Mesodermal cell (in vitro differentiated cells): ENCODE results near the gene LAX1.
"Not testable (repeated sequence)": the region's sequence is repeated elsewhere in the genome, so short reads cannot be mapped to it uniquely, and the experiment has no call there.

ENCODE experiments used
- H3K27ac ChIP-seq: 2 replicates; pipeline ENCODE4 v1.7.0; 2013; ENCODE audit warnings: mild to moderate bottlenecking, low read depth, low read length, moderate library complexity; ENCODE audit not compliant: severe bottlenecking
- H3K36me3 ChIP-seq: 2 replicates; pipeline ENCODE4 v1.7.1; 2013; ENCODE audit warnings: mild to moderate bottlenecking, low read length, moderate library complexity; ENCODE audit not compliant: control insufficient read depth, insufficient read depth
- H3K4me1 ChIP-seq: one replicate; pipeline ENCODE4 v1.7.1; 2013; ENCODE audit warnings: mild to moderate bottlenecking, low read length; ENCODE audit not compliant: insufficient read depth, control insufficient read depth, poor library complexity, severe bottlenecking
- H3K4me3 ChIP-seq: 2 replicates; pipeline ENCODE4 v1.7.0; 2013; ENCODE audit warnings: low read length, control low read depth, mild to moderate bottlenecking; ENCODE audit not compliant: insufficient read depth, poor library complexity, severe bottlenecking; ENCODE audit errors: extremely low read depth
- H3K9me3 ChIP-seq: 2 replicates; pipeline ENCODE4 v1.7.1; 2013; ENCODE audit warnings: mild to moderate bottlenecking, low read length, moderate library complexity; ENCODE audit not compliant: control insufficient read depth
- WGBS, 2 experiments: methylation state at CpG; one replicate each; pipeline ENCODE4 v1.1.5; 2013; ENCODE audit warnings: missing lambda C conversion rate in 2 of 2; ENCODE audit not compliant: insufficient coverage in 2 of 2; 5-methylcytosine and 5-hydroxymethylcytosine counted together

LAX1 gene

GRCh38 chr1:203793561-203793960 lies 28.6 kb downstream of the LAX1 start:
- Histone ChIP-seq H3K9me3 (peaks cover 15% of the 10 kb centered on the region), H3K36me3 (peaks cover 19% of the 10 kb centered on the region)
- 72 to 96% methylated on average over 2 to 5 of the region's 7 CpGs for WGBS, 2 experiments
- H3K4me3 ChIP-seq, H3K4me1 ChIP-seq, H3K27ac ChIP-seq: not testable (repeated sequence)

- Histone ChIP-seq H3K4me1 (peaks cover 8% of the 10 kb centered on the region), H3K36me3 (peaks cover 33% of the 10 kb centered on the region), H3K27ac (peak overlapping the region; percentile 100), H3K9me3 (peaks cover 19% of the 10 kb centered on the region), H3K4me3 (peak overlapping the region; percentile 83)
- 69 to 88% methylated on average over 12 to 13 of the region's 19 CpGs for WGBS, 2 experiments
Measured at GRCh38 chr1:203794764-203795440, 29.9 kb downstream of the LAX1 start.

- Histone ChIP-seq H3K4me3 (peak within 1 kb of the TSS; percentile 83), H3K9me3 (peaks cover 19% of the 10 kb centered on the region), H3K27ac (peak within 1 kb of the TSS; percentile 100), H3K4me1 (peaks cover 9% of the 10 kb centered on the region), H3K36me3 (peaks cover 39% of the 10 kb centered on the region)
- WGBS, 2 experiments: 0% methylated on average over 28 of the region's 59 CpGs
Measured at GRCh38 chr1:203795441-203796235, 30.7 kb downstream of the LAX1 start, which contains the start of the genes ZBED6 and ZC3H11A. Gene ZBED6, plus strand, starts transcription at chr1:203795623. Its CDS starts 1,900 bp downstream, at chr1:203797523. Gene ZC3H11A, plus strand, starts transcription at chr1:203795623. Its CDS starts 21,448 bp downstream, at chr1:203817071.

- 3% methylated on average over 6 to 10 of the region's 12 CpGs for WGBS, 2 experiments
- Histone ChIP-seq H3K36me3 (peaks cover 41% of the 10 kb centered on the region), H3K27ac (peak overlapping the region; percentile 100), H3K4me3 (peak overlapping the region; percentile 83), H3K4me1 (peaks cover 9% of the 10 kb centered on the region), H3K9me3 (peaks cover 18% of the 10 kb centered on the region)
Measured at GRCh38 chr1:203796236-203796605, 31.2 kb downstream of the LAX1 start.

- no CpG with 5 or more reads among the region's 2 CpGs for WGBS, 2 experiments
- H3K4me3 ChIP-seq: peak overlapping the region; percentile 83
- peaks cover 14% of the 10 kb centered on the region for H3K9me3 ChIP-seq
- H3K4me1 ChIP-seq: peaks cover 9% of the 10 kb centered on the region
- peaks cover 45% of the 10 kb centered on the region for H3K36me3 ChIP-seq
- no peak overlapping the region for H3K27ac ChIP-seq
Measured at GRCh38 chr1:203797216-203797615, 32.2 kb downstream of the LAX1 start.

- WGBS, 2 experiments: 85 to 100% methylated on average over 3 of the region's 6 CpGs
- Histone ChIP-seq H3K4me1 (peaks cover 9% of the 10 kb centered on the region), H3K27ac (no peak overlapping the region), H3K4me3 (no peak overlapping the region), H3K9me3 (peaks cover 14% of the 10 kb centered on the region), H3K36me3 (peaks cover 50% of the 10 kb centered on the region)
Measured at GRCh38 chr1:203797948-203798655, 33.1 kb downstream of the LAX1 start.

GRCh38 chr1:203799157-203799556 lies 34.2 kb downstream of the LAX1 start:
- 96 to 100% methylated on average over 3 to 4 of the region's 4 CpGs for WGBS, 2 experiments
- Histone ChIP-seq H3K4me3 (no peak overlapping the region), H3K27ac (no peak overlapping the region), H3K9me3 (peaks cover 14% of the 10 kb centered on the region), H3K4me1 (peaks cover 9% of the 10 kb centered on the region), H3K36me3 (peaks cover 60% of the 10 kb centered on the region)

- Histone ChIP-seq H3K36me3 (peaks cover 68% of the 10 kb centered on the region), H3K27ac (no peak overlapping the region), H3K4me3 (no peak overlapping the region), H3K4me1 (peaks cover 9% of the 10 kb centered on the region), H3K9me3 (peaks cover 14% of the 10 kb centered on the region)
- WGBS, 2 experiments: no CpG with 5 or more reads among the region's 1 CpG
Measured at GRCh38 chr1:203799971-203800370, 35.0 kb downstream of the LAX1 start.

GRCh38 chr1:203805689-203806088 lies 40.7 kb downstream of the LAX1 start:
- Histone ChIP-seq H3K4me1 (no peaks in the 10 kb centered on the region), H3K4me3 (no peak overlapping the region), H3K9me3 (no peaks in the 10 kb centered on the region), H3K27ac (no peak overlapping the region), H3K36me3 (peaks cover 78% of the 10 kb centered on the region)
- WGBS, 2 experiments: 95 to 100% methylated on average over 6 of the region's 7 CpGs

- no peak overlapping the region for H3K4me3 ChIP-seq
- H3K4me1 ChIP-seq: no peaks in the 10 kb centered on the region
- 96 to 100% methylated on average over 2 of the region's 2 CpGs for WGBS, 2 experiments
- no peaks in the 10 kb centered on the region for H3K9me3 ChIP-seq
- peaks cover 82% of the 10 kb centered on the region for H3K36me3 ChIP-seq
- H3K27ac ChIP-seq: no peak overlapping the region
Measured at GRCh38 chr1:203807196-203807595, 42.2 kb downstream of the LAX1 start.
